ENCODE results near the gene GABRG3.

DNA sequence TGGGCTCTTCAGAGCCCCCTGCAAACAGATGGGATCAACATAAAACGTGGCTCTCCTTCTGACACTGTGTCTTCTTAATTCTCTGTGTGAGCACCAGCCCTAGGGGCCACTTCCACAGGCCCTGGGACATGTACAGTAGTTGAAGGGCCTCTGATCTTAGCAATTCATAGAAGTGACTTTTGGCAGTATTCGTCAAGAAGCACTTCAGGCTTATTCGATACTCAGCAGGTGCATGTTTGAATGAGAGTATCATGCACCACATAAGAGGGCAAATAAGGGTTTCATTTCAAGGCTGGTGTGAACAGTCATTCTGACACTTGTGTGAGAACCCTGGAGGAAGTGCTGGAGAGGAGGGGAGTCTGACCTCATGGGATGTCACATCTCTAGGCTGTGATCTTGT, 113.9 kb downstream of the GABRG3 start:
- TF ChIP-seq STAT3 (IDR thresholded peaks at IDR 0.05; ENCODE audit: low read depth, low read length) = no peak
- TF ChIP-seq SREBF1 (IDR thresholded peaks at IDR 0.05; ENCODE audit: low read length) = no peak
- TF ChIP-seq, protein P1, sequence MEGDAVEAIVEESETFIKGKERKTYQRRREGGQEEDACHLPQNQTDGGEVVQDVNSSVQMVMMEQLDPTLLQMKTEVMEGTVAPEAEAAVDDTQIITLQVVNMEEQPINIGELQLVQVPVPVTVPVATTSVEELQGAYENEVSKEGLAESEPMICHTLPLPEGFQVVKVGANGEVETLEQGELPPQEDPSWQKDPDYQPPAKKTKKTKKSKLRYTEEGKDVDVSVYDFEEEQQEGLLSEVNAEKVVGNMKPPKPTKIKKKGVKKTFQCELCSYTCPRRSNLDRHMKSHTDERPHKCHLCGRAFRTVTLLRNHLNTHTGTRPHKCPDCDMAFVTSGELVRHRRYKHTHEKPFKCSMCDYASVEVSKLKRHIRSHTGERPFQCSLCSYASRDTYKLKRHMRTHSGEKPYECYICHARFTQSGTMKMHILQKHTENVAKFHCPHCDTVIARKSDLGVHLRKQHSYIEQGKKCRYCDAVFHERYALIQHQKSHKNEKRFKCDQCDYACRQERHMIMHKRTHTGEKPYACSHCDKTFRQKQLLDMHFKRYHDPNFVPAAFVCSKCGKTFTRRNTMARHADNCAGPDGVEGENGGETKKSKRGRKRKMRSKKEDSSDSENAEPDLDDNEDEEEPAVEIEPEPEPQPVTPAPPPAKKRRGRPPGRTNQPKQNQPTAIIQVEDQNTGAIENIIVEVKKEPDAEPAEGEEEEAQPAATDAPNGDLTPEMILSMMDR (IDR thresholded peaks at IDR 0.05 in 2 of 3, conservative IDR thresholded peaks at IDR 0.05 in 1 of 3; ENCODE audit: control insufficient read depth in 2 of 3, extremely low read depth in 1 of 3, insufficient read depth in 1 of 3, low read depth in 3 of 3, low read length in 3 of 3) = no peak
- TF ChIP-seq, protein P2, sequence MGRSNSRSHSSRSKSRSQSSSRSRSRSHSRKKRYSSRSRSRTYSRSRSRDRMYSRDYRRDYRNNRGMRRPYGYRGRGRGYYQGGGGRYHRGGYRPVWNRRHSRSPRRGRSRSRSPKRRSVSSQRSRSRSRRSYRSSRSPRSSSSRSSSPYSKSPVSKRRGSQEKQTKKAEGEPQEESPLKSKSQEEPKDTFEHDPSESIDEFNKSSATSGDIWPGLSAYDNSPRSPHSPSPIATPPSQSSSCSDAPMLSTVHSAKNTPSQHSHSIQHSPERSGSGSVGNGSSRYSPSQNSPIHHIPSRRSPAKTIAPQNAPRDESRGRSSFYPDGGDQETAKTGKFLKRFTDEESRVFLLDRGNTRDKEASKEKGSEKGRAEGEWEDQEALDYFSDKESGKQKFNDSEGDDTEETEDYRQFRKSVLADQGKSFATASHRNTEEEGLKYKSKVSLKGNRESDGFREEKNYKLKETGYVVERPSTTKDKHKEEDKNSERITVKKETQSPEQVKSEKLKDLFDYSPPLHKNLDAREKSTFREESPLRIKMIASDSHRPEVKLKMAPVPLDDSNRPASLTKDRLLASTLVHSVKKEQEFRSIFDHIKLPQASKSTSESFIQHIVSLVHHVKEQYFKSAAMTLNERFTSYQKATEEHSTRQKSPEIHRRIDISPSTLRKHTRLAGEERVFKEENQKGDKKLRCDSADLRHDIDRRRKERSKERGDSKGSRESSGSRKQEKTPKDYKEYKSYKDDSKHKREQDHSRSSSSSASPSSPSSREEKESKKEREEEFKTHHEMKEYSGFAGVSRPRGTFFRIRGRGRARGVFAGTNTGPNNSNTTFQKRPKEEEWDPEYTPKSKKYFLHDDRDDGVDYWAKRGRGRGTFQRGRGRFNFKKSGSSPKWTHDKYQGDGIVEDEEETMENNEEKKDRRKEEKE (IDR thresholded peaks at IDR 0.05) = no peak
- TF ChIP-seq, protein P3, sequence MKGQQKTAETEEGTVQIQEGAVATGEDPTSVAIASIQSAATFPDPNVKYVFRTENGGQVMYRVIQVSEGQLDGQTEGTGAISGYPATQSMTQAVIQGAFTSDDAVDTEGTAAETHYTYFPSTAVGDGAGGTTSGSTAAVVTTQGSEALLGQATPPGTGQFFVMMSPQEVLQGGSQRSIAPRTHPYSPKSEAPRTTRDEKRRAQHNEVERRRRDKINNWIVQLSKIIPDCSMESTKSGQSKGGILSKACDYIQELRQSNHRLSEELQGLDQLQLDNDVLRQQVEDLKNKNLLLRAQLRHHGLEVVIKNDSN (IDR thresholded peaks at IDR 0.05; ENCODE audit: borderline replicate concordance, extremely low read length, insufficient read depth, low read depth, low read length) = no peak
- TF ChIP-seq, protein P4, sequence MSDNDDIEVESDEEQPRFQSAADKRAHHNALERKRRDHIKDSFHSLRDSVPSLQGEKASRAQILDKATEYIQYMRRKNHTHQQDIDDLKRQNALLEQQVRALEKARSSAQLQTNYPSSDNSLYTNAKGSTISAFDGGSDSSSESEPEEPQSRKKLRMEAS (IDR thresholded peaks at IDR 0.05; ENCODE audit: low read depth, low read length) = no peak
- no peak for TF ChIP-seq ZNF274 (IDR thresholded peaks at IDR 0.05; ENCODE audit: insufficient read depth, insufficient read length)
- TF ChIP-seq, protein P5, sequence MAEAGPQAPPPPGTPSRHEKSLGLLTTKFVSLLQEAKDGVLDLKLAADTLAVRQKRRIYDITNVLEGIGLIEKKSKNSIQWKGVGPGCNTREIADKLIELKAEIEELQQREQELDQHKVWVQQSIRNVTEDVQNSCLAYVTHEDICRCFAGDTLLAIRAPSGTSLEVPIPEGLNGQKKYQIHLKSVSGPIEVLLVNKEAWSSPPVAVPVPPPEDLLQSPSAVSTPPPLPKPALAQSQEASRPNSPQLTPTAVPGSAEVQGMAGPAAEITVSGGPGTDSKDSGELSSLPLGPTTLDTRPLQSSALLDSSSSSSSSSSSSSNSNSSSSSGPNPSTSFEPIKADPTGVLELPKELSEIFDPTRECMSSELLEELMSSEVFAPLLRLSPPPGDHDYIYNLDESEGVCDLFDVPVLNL (IDR thresholded peaks at IDR 0.05; ENCODE audit: low read depth, low read length) = no peak
- no peak for TF ChIP-seq RB1 (IDR thresholded peaks at IDR 0.05; ENCODE audit: borderline replicate concordance)
- TF ChIP-seq, protein P6, sequence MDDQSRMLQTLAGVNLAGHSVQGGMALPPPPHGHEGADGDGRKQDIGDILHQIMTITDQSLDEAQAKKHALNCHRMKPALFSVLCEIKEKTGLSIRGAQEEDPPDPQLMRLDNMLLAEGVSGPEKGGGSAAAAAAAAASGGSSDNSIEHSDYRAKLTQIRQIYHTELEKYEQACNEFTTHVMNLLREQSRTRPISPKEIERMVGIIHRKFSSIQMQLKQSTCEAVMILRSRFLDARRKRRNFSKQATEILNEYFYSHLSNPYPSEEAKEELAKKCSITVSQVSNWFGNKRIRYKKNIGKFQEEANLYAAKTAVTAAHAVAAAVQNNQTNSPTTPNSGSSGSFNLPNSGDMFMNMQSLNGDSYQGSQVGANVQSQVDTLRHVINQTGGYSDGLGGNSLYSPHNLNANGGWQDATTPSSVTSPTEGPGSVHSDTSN (IDR thresholded peaks at IDR 0.05; ENCODE audit: insufficient replicate concordance, low read depth, low read length) = no peak
- TF ChIP-seq TAF1 (IDR thresholded peaks at IDR 0.05; ENCODE audit: borderline replicate concordance, low read depth, low read length) = no peak
- no peak for TF ChIP-seq POLR2A (IDR thresholded peaks at IDR 0.05; ENCODE audit: low read depth, low read length)
